Measurements from ENCODE around the gene STEAP2. TPM values are rescaled to one million over a fixed set of nuclear protein-coding genes. Genes with fewer than 3 reads are reported as not detected.

The STEAP2 gene
- total and polyA plus RNA-seq, 2 donors (not counting 3 experiments of a cell fraction or from before 2014, with no cell fraction given): 4.2 to 4.6 TPM

- intact Hi-C loops (cut with micrococcal nuclease) (no loop called here), dilution Hi-C loops (cut with MboI; ENCODE audit: extremely low pct_ligation_motif_present, low sequenced_read_pairs) (no loop called here)
- H3K4me3 ChIP-seq (replicated peaks in 1 of 3; ENCODE audit: insufficient read depth in 1 of 3, low read depth in 1 of 3, low read length in 3 of 3): no peak overlapping the region
- ChIA-PET POLR2A (no interaction called here), CTCF (interaction anchor here (1.8 kb wide), 1 partner anchor 66 kb away, joined by 5 read pairs; no protein-coding TSS in a partner anchor)
- no peaks in the 10 kb centered on the region for H3K27me3 ChIP-seq (ENCODE audit: control insufficient read depth in 2 of 2, insufficient read depth in 2 of 2, low read length in 2 of 2)
- H3K27ac ChIP-seq (ENCODE audit: insufficient read depth, low read depth, low read length): no peak overlapping the region
- H3K9me3 ChIP-seq (replicated peaks; ENCODE audit: control insufficient read depth, insufficient read depth, low read length): no peaks in the 10 kb centered on the region
- BruUV-seq (replicated peaks): no TSS peak
- no peaks in the 10 kb centered on the region for H3K36me3 ChIP-seq (ENCODE audit: control insufficient read depth in 2 of 2, extremely low read depth in 1 of 2, insufficient read depth in 2 of 2, low read length in 2 of 2)
- no peak overlapping the region for H3K4me2 ChIP-seq (ENCODE audit: insufficient read depth, low read length)
- no peak for TF ChIP-seq JUN (IDR thresholded peaks at IDR 0.05; ENCODE audit: borderline replicate concordance, insufficient read depth, insufficient read length, low read depth)
- no peak for TF ChIP-seq MAX (IDR thresholded peaks at IDR 0.05; ENCODE audit: insufficient read depth, insufficient read length)
- no peak for TF ChIP-seq MYC (IDR thresholded peaks at IDR 0.05; ENCODE audit: low read depth, low read length)
- TF ChIP-seq EZH2 (IDR thresholded peaks at IDR 0.05; ENCODE audit: borderline replicate concordance, low read depth, low read length, severe bottlenecking): no peak
- no peak for TF ChIP-seq CTCF (IDR thresholded peaks at IDR 0.05; ENCODE audit: extremely low read depth in 1 of 2, insufficient read depth in 1 of 2, low read depth in 1 of 2, low read length in 2 of 2)
- TF ChIP-seq POLR2AphosphoS5 (IDR thresholded peaks at IDR 0.05; ENCODE audit: insufficient read depth, low read depth, low read length): no peak
- no peak for TF ChIP-seq GATA2 (IDR thresholded peaks at IDR 0.05; ENCODE audit: insufficient read depth, insufficient read length, low read depth, low read length)
- H3K9ac ChIP-seq (replicated peaks; ENCODE audit: extremely low read depth, insufficient read depth, low read length): no peak overlapping the region
- H2AFZ ChIP-seq (ENCODE audit: low read depth, low read length): no peak overlapping the region
- DNase-seq (ENCODE audit: low read depth, low spot score) (no peak), FAIRE-seq (no peak)
- no peaks in the 10 kb centered on the region for H3K9me1 ChIP-seq (replicated peaks; ENCODE audit: control insufficient read depth, extremely low read depth, insufficient read depth, low read length)
- H3K79me2 ChIP-seq (ENCODE audit: control insufficient read depth, insufficient read depth, low read length): no peaks in the 10 kb centered on the region
- H4K20me1 ChIP-seq (replicated peaks; ENCODE audit: control insufficient read depth, extremely low read depth, insufficient read depth, low read length): no peaks in the 10 kb centered on the region
- H3K4me1 ChIP-seq (ENCODE audit: control insufficient read depth, extremely low read depth, insufficient read depth, low read length): peaks cover 3% of the 10 kb centered on the region
Measured at GRCh38 chr7:90233569-90233968, 22.0 kb downstream of the STEAP2 start.
